Gastrocnemius medialis (tissue), 4 donors: ENCODE results near the gene SHC4. TPM values are rescaled to one million over a fixed set of nuclear protein-coding genes. Genes with fewer than 3 reads are reported as not detected.

Experiments
- ATAC-seq, 2 donors: fragments of 150-250 bp; one replicate each; pipeline ENCODE4 v1.9.1; 2016
- DNase-seq, 2 donors: peaks; one replicate each; pipeline ENCODE4 v3.0.0-alpha.2; 2019
- H3K27ac ChIP-seq, 4 donors: fragments of 200-600 bp; sonication (generic); 1 replicate in 1 of 4; 2 replicates in 3 of 4; pipeline ENCODE4 v1.5.1; 2016 to 2018; ENCODE audit warnings: mild to moderate bottlenecking in 2 of 4, moderate library complexity in 1 of 4
- H3K27me3 ChIP-seq, 3 donors: fragments of 200-600 bp; sonication (generic) in 2 of 3; 1 replicate in 1 of 3; 2 replicates in 2 of 3; pipeline versions ENCODE4 v1.5.1 to v1.6.0; 2016 to 2019; ENCODE audit warnings: mild to moderate bottlenecking in 1 of 3, moderate library complexity in 1 of 3
- H3K36me3 ChIP-seq, 2 donors: fragments of 200-600 bp; sonication (generic) in 1 of 2; one replicate each; pipeline ENCODE4 v1.5.1; 2017 to 2018
- H3K4me1 ChIP-seq, 2 donors: fragments of 200-600 bp; sonication (generic) in 1 of 2; one replicate each; pipeline ENCODE4 v1.5.1; 2016 to 2017; ENCODE audit warnings: mild to moderate bottlenecking in 2 of 2
- H3K4me3 ChIP-seq, 4 donors: fragments of 200-600 bp; sonication (generic) in 3 of 4; 1 replicate in 1 of 4; 2 replicates in 3 of 4; pipeline ENCODE4 v1.5.1; 2016 to 2019; ENCODE audit warnings: mild to moderate bottlenecking in 2 of 4
- H3K9me3 ChIP-seq, 3 donors: fragments of 200-600 bp; sonication (generic) in 2 of 3; 1 replicate in 1 of 3; 2 replicates in 2 of 3; pipeline ENCODE4 v1.5.1; 2016 to 2019
- CTCF ChIP-seq, 5 experiments: fragments of 450-650 bp in 3 of 5; fragments of 200-600 bp in 2 of 5; sonication (generic) in 2 of 5; IDR thresholded peaks in 4 of 5; conservative IDR thresholded peaks in 1 of 5; 1 replicate in 4 of 5; 2 replicates in 1 of 5; pipeline ENCODE4 v1.5.1; 2016 to 2019; ENCODE audit warnings: antibody characterized with exemption in 5 of 5, mild to moderate bottlenecking in 3 of 5, moderate library complexity in 3 of 5
- POLR2A ChIP-seq, 2 donors: fragments of 450-650 bp; IDR thresholded peaks; one replicate each; pipeline ENCODE4 v1.6.1; 2017; ENCODE audit warnings: antibody characterized with exemption in 2 of 2, mild to moderate bottlenecking in 2 of 2, moderate library complexity in 2 of 2
- in situ Hi-C, 4 donors: fragments of 200-750 bp; cut with MboI; loops; one replicate each; pipeline versions ENCODE4 v1.15.0 to v1.8.0; 2017; ENCODE audit warnings: low sequenced_read_pairs in 4 of 4
- intact Hi-C: fragments of 100-400 bp; cut with DNase I; formaldehyde crosslinking; loops from one replicate; pipeline ENCODE4 v1.15.1; 2023; ENCODE audit warnings: low total_unique reads
- total RNA-seq, 4 donors: library from RNA; depleted of rRNA; stranded (reverse); fragments of >200 nt; gene quantifications; one replicate each; pipeline versions ENCODE4 v1.1.0 to v1.2.3, GENCODE V29; 2016

SHC4 gene
- total RNA-seq, 4 donors from 2014 or later: 0.29 to 0.39 TPM; not detected in 2

- DNase-seq: no peak
- Histone ChIP-seq H3K27me3 (no peaks in the 10 kb centered on the region), H3K36me3 (no peaks in the 10 kb centered on the region), H3K4me1 (no peaks in the 10 kb centered on the region), H3K27ac (no peak overlapping the region), H3K9me3 (no peaks in the 10 kb centered on the region), H3K4me3 (no peak overlapping the region)
- no peak for ATAC-seq
- intact Hi-C loops: no loop called here
- no peak for TF ChIP-seq POLR2A (IDR thresholded peaks at IDR 0.05)
- no peak for TF ChIP-seq CTCF (IDR thresholded peaks at IDR 0.05 in 4 of 5, conservative IDR thresholded peaks at IDR 0.05 in 1 of 5)
- in situ Hi-C loops: no loop called here
Measured at GRCh38 chr15:48833526-48834239, 130.0 kb downstream of the SHC4 start.

- in situ Hi-C loops (no loop called here), intact Hi-C loops (no loop called here)
- TF ChIP-seq POLR2A (IDR thresholded peaks at IDR 0.05) (no peak), CTCF (IDR thresholded peaks at IDR 0.05 in 4 of 5, conservative IDR thresholded peaks at IDR 0.05 in 1 of 5) (no peak)
- ATAC-seq (no peak), DNase-seq (no peak)
- no peak overlapping the region for H3K27ac ChIP-seq
- H3K9me3 ChIP-seq: no peaks in the 10 kb centered on the region
- no peaks in the 10 kb centered on the region for H3K4me1 ChIP-seq
- no peaks in the 10 kb centered on the region for H3K36me3 ChIP-seq
- H3K27me3 ChIP-seq: no peaks in the 10 kb centered on the region
- H3K4me3 ChIP-seq: no peak overlapping the region
Measured at GRCh38 chr15:48832648-48833047, 131.1 kb downstream of the SHC4 start.

GRCh38 chr15:48828906-48829305 lies 134.8 kb downstream of the SHC4 start:
- no peak overlapping the region for H3K4me3 ChIP-seq
- no peaks in the 10 kb centered on the region for H3K36me3 ChIP-seq
- DNase-seq: no peak
- no peaks in the 10 kb centered on the region for H3K4me1 ChIP-seq
- H3K27me3 ChIP-seq: no peaks in the 10 kb centered on the region
- TF ChIP-seq POLR2A (IDR thresholded peaks at IDR 0.05): no peak
- no peak for TF ChIP-seq CTCF (IDR thresholded peaks at IDR 0.05 in 4 of 5, conservative IDR thresholded peaks at IDR 0.05 in 1 of 5)
- intact Hi-C loops (no loop called here), in situ Hi-C loops (no loop called here)
- H3K9me3 ChIP-seq: no peaks in the 10 kb centered on the region
- ATAC-seq: no peak
- H3K27ac ChIP-seq: no peak overlapping the region

GRCh38 chr15:48828471-48828870 lies 135.2 kb downstream of the SHC4 start:
- Histone ChIP-seq H3K36me3 (no peaks in the 10 kb centered on the region), H3K9me3 (no peaks in the 10 kb centered on the region), H3K4me1 (no peaks in the 10 kb centered on the region), H3K27ac (no peak overlapping the region), H3K4me3 (no peak overlapping the region), H3K27me3 (no peaks in the 10 kb centered on the region)
- DNase-seq (no peak), ATAC-seq (no peak)
- intact Hi-C loops: no loop called here
- in situ Hi-C loops: no loop called here
- TF ChIP-seq CTCF (IDR thresholded peaks at IDR 0.05 in 4 of 5, conservative IDR thresholded peaks at IDR 0.05 in 1 of 5): no peak
- no peak for TF ChIP-seq POLR2A (IDR thresholded peaks at IDR 0.05)

- ATAC-seq: no peak
- intact Hi-C loops (no loop called here), in situ Hi-C loops (no loop called here)
- Histone ChIP-seq H3K27ac (no peak overlapping the region), H3K4me3 (no peak overlapping the region), H3K27me3 (no peaks in the 10 kb centered on the region), H3K9me3 (no peaks in the 10 kb centered on the region), H3K4me1 (no peaks in the 10 kb centered on the region), H3K36me3 (no peaks in the 10 kb centered on the region)
- TF ChIP-seq POLR2A (IDR thresholded peaks at IDR 0.05) (no peak), CTCF (IDR thresholded peaks at IDR 0.05 in 4 of 5, conservative IDR thresholded peaks at IDR 0.05 in 1 of 5) (no peak)
- DNase-seq: no peak
Measured at GRCh38 chr15:48825075-48825474, 138.6 kb downstream of the SHC4 start.
